Stimulated activated CD8-positive, alpha-beta memory T cell treated with anti-CD3 and anti-CD28 coated beads, Interleukin-7, amount 100 ng/mL, for 24 hours (primary cell): ENCODE measurements around the gene MAL.

ENCODE experiments used
- DNase-seq: peaks from one replicate; pipeline ENCODE4 v3.0.0-alpha.2; 2020; ENCODE audit warnings: low read depth

The MAL gene

DNA sequence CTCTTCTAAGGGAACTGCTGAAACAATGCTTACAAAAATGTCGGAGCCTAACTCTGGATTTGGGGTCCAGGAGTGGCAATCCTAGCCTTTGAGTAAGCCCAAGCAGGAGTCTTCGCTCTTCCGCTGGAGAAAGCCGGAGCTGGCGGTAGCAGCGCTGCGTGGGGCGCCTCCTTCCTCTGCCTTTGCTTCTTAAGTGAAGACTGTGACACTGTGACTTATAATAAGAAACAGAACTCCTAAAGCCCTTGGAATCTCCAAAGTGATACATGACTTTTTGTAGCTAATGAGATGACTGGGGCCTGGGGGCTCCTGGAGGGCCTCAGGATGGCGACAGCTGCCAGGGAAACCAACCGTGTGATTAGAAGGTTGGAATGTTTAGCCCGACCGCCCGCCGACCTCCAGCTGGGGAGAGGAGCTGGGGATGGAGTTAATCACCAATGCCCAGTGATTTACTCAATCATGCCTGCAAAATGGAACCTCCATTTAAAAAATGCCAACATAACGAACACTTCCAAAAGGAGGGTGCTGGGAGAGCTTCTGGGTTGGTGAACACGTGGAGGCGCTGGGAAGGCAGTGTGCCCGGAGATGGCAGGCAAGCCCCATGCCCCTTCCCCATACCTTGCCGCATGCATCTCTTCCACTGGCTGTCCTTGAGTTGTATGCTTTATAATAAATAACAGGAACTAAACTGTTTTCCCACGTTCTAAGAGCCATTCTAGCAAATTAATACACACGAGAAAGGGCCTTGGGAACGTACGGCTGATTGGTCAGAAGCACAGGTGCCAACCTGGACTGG lies 29.0 kb upstream of the MAL start:
- no peak for DNase-seq

GRCh38 chr2:94997981-94998930 lies 27.3 kb upstream of the MAL start:
- DNase-seq, result no peak

GRCh38 chr2:94999431-94999883 lies 26.1 kb upstream of the MAL start:
- no peak for DNase-seq

DNA sequence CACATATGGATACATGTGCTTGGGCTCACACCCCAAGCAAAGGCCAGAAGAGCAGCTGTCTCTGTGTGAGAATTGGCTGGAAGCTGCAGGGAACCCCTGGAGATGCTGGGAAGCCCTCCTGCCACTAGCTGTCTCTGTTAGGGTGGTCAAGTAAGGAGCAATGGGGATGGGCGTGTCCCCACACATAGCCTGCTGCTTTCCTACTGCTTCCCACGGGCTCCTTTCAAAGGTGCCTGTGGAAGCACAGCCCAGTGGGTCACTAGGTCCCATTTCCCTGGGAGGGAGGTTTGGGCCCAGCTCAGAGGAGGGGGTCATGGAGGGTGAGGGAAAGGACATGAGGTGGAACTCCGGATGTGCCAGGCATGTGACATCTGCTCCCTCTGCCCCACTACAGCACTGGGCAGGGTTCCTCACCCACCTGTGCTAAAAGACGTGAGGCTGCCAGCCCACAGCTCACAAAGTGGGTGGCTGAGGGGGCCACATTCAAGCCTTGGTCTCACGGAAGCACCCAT lies 24.4 kb upstream of the MAL start:
- no peak for DNase-seq

DNA sequence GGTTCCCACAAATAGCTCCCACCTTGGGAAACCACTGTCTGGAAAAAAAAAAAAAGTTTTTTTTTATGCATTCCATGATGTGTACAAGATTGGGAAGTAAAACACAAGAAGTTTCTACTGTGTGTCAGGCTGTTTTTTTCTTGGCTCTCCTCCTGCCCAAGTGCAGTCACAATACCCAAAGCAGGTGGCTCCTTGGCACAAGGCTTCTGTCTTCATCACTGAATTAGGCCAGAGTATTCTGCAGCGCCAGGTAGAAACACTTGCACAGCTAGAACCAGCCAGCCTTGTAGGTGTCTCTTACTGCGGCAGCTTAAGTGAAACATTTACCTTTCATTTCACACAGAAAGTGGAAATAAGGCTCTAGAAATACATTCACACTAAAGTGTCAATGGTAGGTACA lies 23.8 kb upstream of the MAL start:
- no peak for DNase-seq

DNA sequence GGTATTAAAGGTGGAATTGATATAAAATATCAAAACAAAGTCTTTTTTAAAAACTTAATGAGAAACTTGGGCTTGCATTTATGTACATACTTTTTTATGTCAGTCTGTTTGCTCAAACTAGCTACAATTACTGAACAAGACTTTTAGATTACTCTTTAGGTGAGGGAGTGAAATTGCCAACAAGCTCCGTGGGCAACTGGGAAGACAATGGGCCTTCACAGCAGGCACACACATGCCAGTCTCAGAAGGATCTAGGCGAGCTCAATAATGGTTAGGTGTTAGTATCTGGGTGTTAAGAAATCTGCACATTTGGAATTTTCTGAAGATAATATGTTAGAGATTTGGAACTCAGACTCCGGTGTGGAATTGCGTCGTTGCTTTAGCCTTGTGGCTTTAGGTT lies 23.0 kb upstream of the MAL start:
- no peak for DNase-seq

GRCh38 chr2:95004287-95004686 lies 21.2 kb upstream of the MAL start:
- DNase-seq, result no peak

GRCh38 chr2:95004711-95005110 lies 20.8 kb upstream of the MAL start:
- DNase-seq, result no peak

GRCh38 chr2:95005726-95006125 lies 19.8 kb upstream of the MAL start:
- no peak for DNase-seq

DNA sequence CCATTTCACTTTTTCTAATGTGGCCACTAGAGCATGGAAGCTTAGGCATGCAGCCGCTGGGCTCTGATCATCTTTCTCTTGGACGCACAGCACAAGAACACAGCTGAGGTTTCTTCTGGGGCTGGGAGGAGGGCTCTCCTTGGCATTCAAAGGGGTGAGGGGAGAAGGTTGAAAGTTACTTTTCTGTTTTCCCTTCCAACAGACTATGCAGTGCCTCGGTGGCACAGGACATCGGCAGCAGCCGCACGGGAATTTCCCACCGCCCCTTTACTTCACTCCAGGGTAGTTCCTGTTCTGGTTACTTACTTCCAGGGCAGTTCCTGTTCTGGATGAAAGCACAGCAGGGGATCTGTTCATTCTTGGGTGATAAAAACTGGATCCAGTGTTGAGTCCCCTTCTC lies 18.9 kb upstream of the MAL start:
- no peak for DNase-seq

GRCh38 chr2:95007031-95007609 lies 18.4 kb upstream of the MAL start:
- no peak for DNase-seq

- no peak for DNase-seq
Observed at GRCh38 chr2:95007822-95008221, 17.7 kb upstream of the MAL start.

GRCh38 chr2:95008306-95008705 lies 17.2 kb upstream of the MAL start:
- no peak for DNase-seq

- DNase-seq, result no peak
Observed at GRCh38 chr2:95008996-95009395, 16.5 kb upstream of the MAL start.

- DNase-seq, result no peak
Observed at GRCh38 chr2:95009412-95009811, 16.1 kb upstream of the MAL start.

- no peak for DNase-seq
Observed at GRCh38 chr2:95010126-95010525, 15.4 kb upstream of the MAL start.

DNA sequence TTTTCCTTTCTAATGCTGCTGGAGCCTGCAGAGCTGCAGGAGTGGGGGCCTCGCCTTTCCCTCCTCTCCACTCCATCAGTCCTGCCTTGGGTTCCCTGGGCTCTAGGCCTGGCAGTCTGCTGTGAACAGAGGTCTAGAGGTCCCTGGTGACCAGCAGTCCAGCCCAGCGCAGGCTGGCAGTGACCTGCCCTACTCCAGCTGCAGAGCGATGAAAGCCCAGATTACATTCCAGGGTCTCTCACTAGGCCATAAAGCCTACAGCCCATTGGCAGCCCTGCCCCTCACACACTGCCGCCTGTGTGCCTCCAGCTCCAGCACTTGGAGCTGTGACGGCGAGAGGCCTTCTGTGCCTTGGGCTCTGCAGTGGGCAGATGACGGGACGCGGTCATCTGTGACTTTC lies 14.8 kb upstream of the MAL start:
- no peak for DNase-seq

DNA sequence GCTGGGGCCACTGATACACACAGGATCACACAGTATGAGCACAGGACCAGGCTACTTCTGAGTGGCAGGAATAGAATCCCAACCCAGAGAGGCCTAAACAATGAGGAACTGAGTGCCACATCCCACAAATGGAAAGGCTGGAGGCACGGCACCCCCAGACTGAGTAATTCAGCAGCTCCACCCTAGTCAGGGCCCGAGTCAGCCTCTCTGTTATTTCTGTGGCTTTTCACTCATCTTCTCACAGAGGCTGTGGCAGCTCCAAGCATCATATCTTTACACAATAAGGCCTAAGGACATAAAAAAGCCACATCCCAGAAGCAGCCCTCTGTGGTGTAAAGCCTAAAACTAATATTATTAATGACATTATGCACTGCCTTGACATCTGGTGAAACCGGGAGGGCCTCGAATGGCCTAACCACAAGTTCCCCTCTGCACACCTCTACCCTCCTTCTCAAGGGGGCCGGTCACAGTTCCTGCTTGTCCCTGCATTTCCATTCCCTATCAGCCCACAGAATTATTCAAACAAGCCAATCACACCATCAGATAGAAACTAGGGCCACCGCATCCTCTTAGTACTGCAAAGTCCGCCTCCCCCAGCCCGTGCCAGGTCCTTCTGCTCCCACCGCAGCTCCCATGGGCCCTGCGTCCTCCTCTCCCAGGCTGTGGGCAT lies 12.5 kb upstream of the MAL start:
- DNase-seq, result no peak

DNA sequence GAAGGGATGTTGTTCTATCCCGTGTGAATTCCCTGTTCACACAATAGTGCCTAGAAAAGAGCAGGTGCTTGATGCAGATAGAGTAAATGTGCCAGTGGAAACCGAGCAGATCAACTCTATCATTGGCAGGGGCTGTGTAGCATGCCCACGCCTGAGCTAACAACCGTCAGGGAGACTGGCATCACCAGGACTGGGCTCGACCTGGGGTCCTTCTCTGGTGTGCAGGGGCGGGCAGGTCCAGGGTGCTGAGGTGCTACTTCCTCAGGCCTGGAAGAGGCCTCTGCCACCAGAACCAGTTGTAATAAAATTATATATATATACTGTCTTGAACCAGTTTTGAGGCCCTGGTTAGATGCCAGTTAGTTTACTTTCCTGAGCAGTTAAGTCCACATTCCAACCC lies 11.8 kb upstream of the MAL start:
- no peak for DNase-seq

GRCh38 chr2:95014126-95014708 lies 11.3 kb upstream of the MAL start:
- no peak for DNase-seq

DNA sequence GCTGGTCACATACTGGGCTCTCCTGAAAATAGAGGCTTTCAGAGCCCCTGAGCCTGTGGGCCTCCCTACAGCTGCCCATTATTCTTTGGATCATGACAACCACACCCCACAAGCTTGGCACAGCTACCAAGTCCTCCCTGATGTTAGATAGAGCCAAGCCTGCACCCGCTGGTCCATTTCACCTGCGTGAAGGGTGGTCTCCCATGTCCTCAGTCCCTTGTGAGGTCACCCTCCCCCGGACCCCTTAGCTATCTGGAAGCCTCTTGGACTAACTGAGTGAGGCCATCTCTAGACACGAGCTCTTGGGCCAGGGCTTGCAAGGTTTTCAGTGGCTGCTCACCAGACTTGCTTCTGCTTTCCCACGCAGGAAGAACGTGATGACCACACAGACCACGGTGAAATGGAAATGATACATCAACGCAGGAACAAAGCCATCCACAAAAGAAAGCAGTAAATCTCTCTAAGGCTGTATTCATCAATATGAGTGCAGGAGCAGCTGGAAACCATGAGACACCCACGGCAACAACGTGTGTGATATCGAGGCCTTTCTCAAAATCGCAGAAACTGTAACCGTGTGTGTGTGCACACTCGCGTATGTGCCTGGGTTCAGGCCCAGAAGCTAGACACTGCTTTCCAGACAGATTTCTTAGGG lies 10.1 kb upstream of the MAL start:
- no peak for DNase-seq
